NCI-H2227 (cell line): ENCODE data around the gene MEX3B.
A peak's percentile ranks its signal among the peaks of the same experiment; 100 is the strongest.
"Not testable (repeated sequence)": the region's sequence is repeated elsewhere in the genome, so short reads cannot be mapped to it uniquely, and the experiment has no call there.

Source experiments
- DNase-seq: peaks from one replicate; lab custom pipeline; 2025; ENCODE audit not compliant: unreplicated experiment; lab: John Stamatoyannopoulos, UW

Gene MEX3B

DNA sequence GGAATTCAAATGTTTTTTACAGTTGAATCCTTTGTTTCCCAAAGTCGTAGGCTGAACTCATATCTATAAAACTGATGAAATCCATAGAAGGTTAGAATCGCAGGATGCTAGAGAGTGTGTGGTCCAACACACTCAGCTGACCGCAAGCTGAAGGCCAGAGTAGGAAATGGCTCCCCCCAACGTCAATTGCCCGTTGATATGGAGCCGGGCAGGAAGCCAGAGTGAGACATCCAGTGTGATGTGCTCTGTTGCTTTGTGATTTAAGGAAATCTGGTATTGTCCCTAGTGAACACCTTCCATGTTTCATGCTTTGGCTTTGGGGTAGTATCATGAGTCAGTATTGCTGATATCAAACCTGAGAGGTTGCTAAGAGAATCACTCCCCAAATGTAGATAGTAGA lies 5.8 kb upstream of the MEX3B start:
- DNase-seq, result no peak

DNA sequence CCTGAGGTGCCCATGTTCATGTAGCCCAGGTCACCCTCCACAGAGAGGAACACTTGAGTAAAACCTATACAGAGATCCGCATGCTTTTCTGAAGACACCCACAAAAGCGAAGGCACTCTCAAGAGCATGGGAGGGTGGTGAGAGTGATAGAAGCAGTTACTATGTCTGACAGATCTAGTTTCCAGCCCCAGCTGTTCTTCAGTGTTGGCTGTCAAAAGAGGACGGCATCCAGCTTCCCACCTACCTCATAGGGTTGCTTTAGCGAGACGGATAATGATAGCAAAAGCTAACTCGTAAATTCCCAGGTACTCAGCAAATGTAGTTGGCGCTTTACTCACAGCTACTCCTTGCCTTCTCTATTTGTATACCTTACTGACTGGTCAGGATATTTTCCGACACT lies 3.0 kb upstream of the MEX3B start:
- DNase-seq, result no peak

DNA sequence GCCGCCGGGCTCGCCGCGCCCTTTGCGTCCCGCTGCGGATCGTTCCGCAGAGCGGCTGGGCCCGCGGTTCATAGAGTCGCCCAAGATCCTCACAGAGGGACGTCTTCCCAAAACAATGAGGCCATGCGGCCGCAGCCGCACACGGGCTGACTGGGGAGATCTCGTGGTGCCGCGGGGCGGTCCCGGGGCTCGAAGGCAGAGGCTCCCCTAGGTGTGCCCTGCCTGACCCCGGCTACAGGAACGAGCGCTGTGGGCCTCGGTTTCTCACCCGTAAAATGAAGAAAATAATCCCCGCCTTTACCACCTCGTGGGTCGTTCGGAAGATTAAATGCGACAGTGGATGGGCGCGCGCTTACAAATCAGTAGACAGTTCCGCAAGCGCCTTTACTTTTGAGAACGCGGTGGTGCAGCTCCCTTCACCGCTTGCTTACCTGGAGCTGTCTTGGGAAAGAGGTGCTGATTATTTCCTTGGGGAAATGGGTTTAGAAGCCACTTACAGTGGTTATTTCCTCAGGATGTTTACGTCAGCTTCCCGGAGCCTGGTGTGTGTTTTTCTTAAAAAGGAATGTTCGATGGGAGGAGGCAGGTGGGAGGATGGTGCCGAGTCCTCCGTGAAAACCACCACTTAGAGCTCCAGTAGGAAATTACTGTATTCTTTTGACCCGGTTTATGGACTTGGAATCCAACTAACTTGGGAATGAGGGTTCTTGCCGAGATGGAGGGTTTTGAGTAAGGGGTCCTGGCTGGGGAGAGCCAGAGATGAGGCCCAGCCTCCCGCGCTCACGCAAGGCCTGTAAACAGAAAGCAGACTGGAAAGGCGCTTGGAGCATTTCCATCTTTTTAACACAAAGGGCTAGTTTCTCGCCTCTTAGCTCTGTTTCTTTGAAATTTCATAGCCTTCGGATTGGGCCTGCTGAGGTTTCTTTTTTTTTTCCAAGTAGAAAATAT lies 1.9 kb upstream of the MEX3B start:
- peak; percentile 59 for DNase-seq

DNA sequence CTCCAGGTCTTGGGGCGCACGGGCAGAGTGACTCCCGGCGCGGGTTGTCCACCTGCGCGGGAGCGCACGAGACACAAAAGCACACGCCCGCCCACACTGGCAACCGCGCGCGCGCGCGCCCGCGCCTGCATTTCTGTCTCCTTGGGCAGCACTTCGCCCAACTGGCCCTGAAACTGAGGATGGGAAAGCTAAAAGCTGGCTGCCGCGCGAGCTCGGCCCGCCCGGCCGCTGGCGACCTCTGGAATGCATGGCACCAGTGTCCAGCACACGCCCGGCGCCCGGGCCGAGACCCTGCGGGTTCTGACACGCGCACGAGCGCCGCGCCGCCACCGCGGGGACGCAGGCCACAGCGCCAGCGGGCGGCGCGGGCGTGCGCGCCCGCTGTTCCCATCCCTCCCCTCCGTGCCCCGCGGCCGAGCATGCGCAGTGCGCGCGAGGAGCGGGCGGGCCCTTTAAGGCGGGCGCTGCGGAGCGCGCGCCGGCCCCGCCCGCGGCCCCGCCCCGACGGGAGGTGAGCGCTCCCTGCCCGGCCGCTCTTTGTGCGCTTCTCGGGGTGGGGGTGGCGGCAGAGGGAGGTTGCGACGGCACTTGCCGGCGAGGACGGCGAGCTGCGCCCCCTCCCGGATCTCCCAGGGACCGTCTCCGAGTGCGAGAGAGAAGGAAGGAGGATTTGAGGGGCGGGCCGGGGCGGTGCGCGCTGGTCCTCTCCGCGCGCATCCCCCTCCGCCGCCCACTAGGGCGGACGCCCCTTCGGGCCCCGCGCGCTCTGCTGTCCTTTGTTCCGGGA lies 1.0 kb upstream of the MEX3B start:
- DNase-seq, result peak; percentile 94

DNA sequence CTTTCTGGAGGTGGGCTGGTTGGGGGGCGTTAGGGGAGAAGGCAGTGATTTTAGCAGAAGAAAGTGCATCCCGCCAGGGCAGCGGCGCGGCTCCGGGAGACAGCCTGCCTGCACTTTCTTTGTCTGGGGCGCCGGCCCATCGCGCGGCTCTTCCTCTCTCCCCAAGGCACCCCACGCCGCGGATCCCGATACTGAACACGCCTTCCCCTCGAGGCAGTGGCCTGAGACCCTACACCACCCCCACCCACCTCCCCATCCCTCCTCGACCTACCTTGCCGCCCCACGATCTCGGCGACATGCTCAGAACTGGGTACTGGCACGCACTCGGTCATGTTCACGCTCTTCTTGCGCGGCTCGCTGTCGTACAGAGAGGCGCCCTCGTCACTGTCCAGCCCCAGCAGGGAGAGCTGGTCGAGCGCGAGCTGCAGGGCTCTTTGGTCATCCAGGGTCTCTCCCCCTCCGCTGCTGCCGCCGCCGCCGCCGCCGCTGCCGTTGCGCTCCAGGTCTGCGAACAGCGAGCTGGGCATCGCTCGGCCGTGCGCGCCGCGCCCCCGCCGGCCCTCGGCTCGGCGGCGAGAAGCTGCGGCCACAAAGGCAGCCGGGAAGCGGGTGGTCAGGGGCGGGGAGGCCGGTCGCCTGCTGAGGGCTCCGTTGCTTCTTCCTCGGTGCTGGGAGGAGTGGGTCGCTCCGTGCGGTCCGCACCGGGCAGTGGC lies 483 bp downstream of the MEX3B start:
- DNase-seq, result peak; percentile 57

DNA sequence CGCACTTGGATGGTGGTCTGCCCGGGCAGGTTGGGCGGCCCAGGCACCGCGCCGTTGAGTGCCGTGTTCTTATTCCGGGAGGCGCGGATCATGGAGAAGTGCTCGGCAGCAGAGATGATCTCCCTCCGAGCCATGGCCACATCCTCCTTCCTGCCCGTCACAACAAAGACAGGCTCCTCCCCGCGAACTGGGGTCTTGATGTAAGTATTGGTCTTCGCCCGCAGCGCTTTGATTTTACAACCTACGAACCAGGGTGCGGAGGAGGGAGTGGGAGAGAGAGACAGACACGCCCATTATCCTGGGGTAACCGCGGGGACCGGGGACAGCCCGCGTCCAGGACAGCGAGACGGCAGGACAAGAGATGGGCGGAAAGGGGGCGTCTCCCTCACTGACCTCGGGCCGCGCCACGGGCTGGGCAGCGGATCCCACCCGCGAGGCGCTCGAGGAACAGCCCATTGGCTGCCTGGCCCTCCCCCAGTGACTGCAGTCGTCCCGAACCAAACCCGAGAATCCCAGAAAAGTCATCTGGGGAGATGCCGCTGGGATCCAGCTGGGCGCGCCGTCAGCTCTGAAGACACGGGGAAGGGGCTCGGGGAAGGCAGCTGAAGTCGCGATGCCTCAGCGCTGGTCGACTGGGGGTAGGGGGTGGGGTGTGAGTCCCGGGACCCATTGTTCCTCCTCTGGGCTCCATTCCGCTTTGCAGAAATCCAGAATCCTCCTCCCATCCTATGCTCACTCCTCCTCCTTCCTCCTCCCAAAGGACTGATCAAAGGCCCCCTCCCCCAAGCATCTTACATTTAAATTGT lies 1.2 kb downstream of the MEX3B start:
- DNase-seq, result peak; percentile 78

DNA sequence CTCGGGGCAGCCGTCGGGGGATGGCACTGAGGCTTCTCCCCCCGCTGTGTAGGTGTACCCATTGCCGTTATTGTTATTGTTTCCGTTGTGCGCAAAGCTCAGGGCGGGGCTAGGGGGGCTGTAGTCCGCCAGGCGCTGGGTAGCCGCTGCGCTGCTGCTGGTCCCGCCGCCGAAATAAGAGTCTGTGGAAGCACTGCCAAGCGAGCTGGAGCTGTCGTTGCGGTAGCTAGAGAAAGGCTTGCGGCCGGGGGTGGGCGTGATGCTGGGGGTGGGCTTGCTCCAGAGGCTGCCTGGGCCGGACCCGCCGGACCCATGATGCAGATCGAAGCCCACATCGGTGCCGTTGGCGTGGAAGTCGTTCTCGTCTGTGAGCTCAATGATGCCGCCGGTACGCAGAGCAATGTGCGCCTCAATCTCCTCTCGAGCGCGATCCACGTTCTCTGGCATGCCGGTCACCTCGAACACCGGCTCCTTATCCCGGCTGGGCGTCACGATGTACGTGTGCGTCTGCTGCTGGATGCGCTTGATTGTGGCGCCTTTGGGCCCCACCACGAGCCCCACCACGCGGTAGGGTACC lies 1.9 kb downstream of the MEX3B start:
- no peak for DNase-seq

DNA sequence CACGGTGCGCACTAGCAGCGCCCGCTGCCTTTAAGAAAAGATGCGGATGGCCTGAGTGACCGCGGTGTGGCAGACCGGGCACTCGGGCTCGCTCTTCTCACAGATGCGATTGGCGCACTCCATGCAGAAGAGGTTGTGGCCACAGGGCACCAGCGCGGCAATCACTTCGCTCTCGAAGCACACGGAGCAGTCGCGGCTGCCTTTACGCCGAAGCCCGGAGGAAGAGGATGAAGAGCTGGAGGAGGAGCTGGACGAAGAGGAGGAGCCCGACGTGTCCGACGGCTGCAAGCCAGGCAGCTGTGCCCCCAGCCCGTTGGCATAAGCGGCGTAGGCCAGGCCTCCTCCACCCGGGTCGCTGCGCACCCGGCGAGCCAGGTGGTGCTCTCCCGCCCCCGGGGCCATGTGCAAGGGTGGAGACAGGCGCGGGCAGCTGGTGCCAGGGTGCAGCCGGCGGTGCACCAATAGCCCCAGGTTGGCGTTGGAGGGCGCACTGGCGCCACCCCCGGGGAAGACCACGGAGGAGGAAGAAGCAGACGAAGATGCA lies 2.6 kb downstream of the MEX3B start:
- no peak for DNase-seq

DNA sequence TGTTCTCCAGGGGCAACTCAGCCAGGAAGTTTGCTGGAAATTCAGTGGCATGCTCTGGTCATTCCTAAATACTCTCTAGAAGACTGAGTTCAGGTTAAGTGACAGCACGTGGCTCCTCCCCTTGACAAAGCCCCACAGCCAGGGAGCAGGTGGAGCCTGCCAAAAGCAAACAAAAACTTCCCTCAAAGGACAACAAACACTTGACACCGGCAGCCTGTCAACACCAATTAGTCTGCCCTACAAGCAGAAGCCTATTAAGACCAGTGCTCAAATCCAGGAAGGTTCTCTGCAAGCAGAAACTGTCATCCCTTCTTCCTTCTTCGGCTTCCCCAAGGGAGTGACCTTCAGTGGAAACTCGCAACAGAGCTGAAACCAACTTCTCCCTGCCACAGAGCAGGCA lies 5.0 kb downstream of the MEX3B start:
- peak; percentile 50 for DNase-seq

DNA sequence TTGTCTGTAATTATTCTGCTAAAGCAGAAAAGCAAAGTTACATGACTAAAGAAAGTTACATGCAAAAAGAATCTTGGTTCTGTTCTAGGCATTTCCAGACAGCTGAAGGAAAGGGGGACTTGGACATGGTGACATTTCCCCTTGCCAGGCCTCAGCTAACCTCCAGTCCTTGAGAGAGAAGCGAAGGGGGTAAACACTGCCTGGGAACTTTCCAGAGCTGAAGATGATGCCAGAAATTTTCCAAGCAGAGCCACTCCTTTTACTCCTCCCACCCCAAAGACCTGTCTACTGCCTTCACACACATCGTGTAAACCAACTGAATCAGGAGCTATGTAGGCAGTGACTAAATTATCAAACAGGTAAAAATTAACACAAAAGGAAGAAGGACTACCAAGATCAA lies 5.4 kb downstream of the MEX3B start:
- no peak for DNase-seq

DNA sequence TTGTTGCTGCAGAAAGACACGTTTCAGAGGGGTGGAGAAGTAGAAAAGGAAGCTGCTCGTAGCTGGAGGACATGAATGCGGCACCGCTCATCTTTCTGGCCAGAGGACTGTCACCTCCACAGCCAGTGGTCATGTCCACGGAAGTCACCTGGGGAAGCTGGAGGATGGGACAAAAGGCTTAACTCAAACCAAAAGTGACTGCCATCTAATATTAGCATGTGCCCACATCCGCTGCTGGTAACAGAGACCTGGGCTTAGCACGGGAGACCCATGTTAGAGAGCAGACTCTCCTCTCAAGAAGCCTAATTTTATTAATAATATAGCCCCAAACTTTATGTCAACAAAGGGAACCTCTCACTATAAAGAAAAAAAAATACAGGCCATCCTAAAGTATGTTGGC lies 5.9 kb downstream of the MEX3B start:
- no peak for DNase-seq

DNA sequence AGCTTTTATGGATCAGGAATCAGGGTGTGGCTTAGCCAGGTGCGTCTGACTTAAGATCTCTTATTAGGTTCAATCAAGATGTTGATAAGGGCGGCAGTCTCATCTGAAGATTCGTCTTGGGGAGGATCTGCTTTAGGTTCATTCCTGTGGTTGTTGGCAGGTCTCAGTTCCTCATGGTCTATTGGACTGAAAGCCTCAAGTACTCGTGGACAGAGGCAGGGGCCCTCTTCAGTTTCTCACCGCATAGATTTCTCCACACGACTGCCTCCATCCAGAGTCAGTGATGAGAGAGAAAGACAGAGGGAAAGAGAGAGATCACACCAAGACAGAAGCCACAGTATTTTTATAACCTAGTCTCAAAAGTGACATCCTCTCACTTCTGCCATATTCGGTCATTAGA lies 9.4 kb downstream of the MEX3B start:
- DNase-seq, result no peak

DNA sequence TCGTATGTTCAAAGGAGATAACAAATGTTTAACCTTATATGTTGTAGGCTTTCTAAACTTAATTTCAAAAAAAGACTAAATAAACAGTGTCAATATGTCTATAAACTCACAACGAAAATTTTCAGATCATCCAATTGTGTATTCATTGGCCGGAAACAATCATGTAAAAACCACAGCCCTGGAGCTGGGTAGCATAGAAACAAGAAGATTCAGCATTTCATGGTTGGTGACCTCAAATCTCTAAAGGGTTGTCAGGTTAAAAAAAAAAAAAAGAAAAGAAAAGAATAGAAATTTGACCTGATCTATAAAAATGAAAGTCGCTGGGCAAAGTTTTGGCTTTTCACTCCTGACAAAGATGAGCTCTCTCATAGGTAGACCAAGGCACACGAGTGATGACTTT lies 13.9 kb downstream of the MEX3B start:
- no peak for DNase-seq

DNA sequence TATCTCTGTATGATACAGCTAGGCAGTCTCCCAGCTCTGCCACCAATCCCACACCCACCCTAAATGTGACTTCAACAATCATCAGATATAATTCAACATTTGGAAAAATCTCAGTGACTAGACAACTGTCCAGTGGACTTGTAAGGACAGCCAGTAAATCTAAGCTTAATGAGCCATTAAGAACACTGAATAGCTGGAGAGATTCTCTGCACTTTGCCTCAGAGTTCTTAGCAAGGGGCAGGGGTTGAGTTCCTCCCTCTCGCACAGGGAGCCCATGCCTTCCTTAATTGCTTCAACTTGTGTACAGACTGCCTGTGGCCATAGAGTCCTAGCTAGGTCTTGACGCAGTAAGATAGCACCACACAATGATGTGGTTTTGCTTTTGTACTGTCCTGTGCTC lies 15.6 kb downstream of the MEX3B start:
- no peak for DNase-seq

DNA sequence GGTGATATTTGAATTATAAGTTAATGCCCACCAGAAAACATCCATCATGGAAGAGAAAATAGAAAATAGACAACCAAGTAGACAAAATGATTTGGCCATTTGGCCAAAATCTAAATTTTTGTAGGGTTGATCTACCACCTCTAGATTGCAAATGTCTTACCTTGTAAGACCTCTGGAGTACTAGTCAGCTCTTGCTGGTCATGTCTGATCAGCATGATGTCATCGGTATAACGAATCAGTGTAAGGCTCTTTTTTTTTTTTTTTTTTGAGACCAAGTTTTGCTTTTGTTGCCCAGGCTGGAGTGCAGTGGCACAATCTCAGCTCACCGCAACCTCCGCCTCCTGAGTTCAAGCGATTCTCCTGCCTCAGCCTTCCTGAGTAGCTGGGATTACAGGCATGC lies 17.7 kb downstream of the MEX3B start:
- not testable (repeated sequence) for DNase-seq

DNA sequence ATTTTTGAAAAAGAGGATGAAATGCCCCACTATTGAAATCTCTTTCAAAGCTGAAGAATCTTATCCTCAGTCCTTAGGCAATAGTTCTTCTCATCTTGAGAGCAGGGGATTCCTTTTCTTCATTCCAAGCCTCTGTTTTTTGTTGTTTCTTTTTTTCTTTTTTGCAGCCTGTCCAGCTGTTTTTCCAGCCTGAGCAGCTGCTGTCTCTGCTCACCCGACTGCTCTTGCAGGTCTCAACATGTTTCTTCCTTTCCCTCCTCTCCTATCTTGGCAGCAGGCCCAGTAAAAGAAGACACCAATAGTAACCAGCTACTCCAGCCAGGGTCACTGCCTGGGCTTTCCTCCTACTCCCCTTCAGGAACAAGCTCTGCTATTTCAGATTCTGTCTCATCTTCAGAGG lies 23.8 kb downstream of the MEX3B start:
- DNase-seq, result peak; percentile 43

DNA sequence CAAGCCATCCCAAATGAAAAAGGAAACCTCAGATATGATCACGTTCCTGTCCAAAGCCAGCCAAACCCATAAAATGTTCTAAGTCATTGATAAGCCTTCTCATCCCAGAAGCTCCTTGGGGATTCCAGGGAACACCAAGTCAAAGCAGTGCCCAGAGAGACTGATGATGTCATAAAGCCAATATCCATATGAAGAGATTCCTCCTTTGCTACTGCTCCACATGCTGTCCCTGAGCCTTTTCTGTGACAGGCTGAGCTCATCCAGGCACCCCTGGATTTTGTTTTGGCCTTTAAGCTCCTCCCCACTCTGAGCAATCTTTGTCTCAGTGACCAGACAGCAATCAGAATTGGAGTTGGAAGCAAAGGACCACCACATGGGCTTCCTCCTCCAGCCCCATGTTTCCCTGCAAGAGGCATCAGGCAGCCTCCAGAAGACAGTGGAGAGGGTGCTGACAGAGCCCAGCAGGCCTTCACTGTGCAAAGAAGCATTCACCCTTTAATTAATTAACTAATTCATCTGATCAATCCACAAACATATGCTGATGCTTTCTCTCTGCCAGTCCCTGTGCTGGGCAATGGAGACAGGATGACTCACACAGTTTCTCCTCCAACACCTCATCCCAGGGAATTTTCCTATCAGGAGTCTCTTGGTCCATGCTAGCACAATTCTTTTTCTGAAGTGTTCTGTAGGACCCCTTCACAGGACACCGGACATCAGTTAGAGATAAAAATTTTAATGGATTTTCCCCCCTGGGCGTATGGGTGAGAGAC lies 25.0 kb downstream of the MEX3B start:
- no peak for DNase-seq

DNA sequence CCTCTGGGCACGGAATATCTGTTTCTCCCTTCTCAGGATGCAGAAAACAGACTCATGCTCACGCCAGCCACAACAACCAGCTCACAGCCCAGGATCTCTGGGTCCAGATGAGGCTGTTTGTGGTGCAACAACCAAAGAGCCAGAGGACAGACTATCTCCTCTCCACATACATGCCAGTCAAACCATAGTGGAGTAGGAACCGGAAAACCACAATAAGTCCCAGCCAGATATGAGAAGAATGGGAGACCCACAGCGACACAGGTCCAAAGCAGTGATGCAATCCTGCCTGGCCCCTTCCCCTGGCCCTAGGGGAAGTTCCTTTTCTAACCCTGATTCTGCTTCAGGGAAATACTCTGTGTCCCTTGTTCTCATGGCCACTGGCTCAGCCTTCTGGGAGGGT lies 27.6 kb downstream of the MEX3B start:
- no peak for DNase-seq

DNA sequence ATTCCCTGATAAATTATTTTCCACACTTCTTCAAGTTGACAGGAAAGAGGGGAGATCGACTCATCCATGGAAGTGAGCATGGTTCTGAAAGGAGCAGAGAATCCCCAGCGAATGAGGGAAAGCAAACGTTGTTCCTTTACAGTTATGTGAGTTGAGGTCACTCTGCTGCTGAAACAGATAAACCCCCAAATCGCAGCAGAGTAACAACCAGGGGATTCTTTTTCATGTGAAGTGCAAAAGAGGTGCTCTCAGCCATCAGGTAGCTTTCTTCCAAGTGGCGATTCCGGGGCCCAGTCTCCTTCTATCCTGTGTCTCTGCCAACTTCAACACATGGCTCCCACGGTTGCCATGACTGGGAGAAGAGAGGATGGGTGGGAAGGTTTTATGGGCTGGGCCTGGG lies 28.2 kb downstream of the MEX3B start:
- DNase-seq, result no peak
